Measurements from ENCODE around the gene FBXW8. TPM values are rescaled to one million over a fixed set of nuclear protein-coding genes. Genes with fewer than 3 reads are reported as not detected.

Gene FBXW8
- total RNA-seq, 3 donors from 2014 or later (not counting 1 experiment from before 2014, with no cell fraction given): 11.5 to 16.0 (median 13.5) TPM

- Histone ChIP-seq H3K4me1 (ENCODE audit: control insufficient read depth, insufficient read depth, low read length) (no peaks in the 10 kb centered on the region), H3K27ac (ENCODE audit: low read length) (no peak overlapping the region), H3K27me3 (ENCODE audit: control insufficient read depth, insufficient read depth, low read length) (no peaks in the 10 kb centered on the region), H3K36me3 (ENCODE audit: control insufficient read depth, insufficient read depth, low read length) (no peaks in the 10 kb centered on the region), H3K9me3 (ENCODE audit: control insufficient read depth, insufficient read depth, low read length) (no peaks in the 10 kb centered on the region), H3K4me3 (ENCODE audit: low read length) (no peak overlapping the region)
- no peak for DNase-seq
- no peak for TF ChIP-seq CTCF (IDR thresholded peaks at IDR 0.05)
- H3K9me3 Mint-ChIP-seq: no peaks in the 10 kb centered on the region
- H3K36me3 Mint-ChIP-seq: peaks cover 5% of the 10 kb centered on the region
- 95% methylated on average over 10 of the region's 10 CpGs for WGBS (ENCODE audit: insufficient coverage)
- intact Hi-C loops (cut with micrococcal nuclease): no loop called here
- no peak overlapping the region for H3K27ac Mint-ChIP-seq
- ATAC-seq: no peak
- no peaks in the 10 kb centered on the region for H3K27me3 Mint-ChIP-seq (ENCODE audit: low read depth in 2 of 2)
- peaks cover 0 to 2% of the 10 kb centered on the region in 2 donors for H3K4me1 Mint-ChIP-seq
- no peak overlapping the region for H3K4me3 Mint-ChIP-seq
Observed at GRCh38 chr12:116982791-116983411, 72.2 kb downstream of the FBXW8 start.

- Histone ChIP-seq H3K27me3 (ENCODE audit: control insufficient read depth, insufficient read depth, low read length) (no peaks in the 10 kb centered on the region), H3K4me3 (ENCODE audit: low read length) (no peak overlapping the region), H3K36me3 (ENCODE audit: control insufficient read depth, insufficient read depth, low read length) (no peaks in the 10 kb centered on the region), H3K27ac (ENCODE audit: low read length) (no peak overlapping the region), H3K9me3 (ENCODE audit: control insufficient read depth, insufficient read depth, low read length) (no peaks in the 10 kb centered on the region), H3K4me1 (ENCODE audit: control insufficient read depth, insufficient read depth, low read length) (no peaks in the 10 kb centered on the region)
- no peak for ATAC-seq
- Mint-ChIP-seq H3K36me3 (peaks cover 5% of the 10 kb centered on the region), H3K4me3 (no peak overlapping the region), H3K27ac (no peak overlapping the region), H3K4me1 (no peaks in the 10 kb centered on the region), H3K9me3 (no peaks in the 10 kb centered on the region), H3K27me3 (ENCODE audit: low read depth in 2 of 2) (no peaks in the 10 kb centered on the region)
- WGBS (ENCODE audit: insufficient coverage): 73% methylated on average over 5 of the region's 5 CpGs
- no peak for TF ChIP-seq CTCF (IDR thresholded peaks at IDR 0.05)
- DNase-seq: no peak
- intact Hi-C loops (cut with micrococcal nuclease): no loop called here
Observed at GRCh38 chr12:116984098-116984497, 73.3 kb downstream of the FBXW8 start.

- H3K9me3 ChIP-seq (ENCODE audit: control insufficient read depth, insufficient read depth, low read length): no peaks in the 10 kb centered on the region
- Mint-ChIP-seq H3K4me1 (no peaks in the 10 kb centered on the region), H3K9me3 (no peaks in the 10 kb centered on the region), H3K27ac (no peak overlapping the region), H3K36me3 (no peaks in the 10 kb centered on the region), H3K27me3 (ENCODE audit: low read depth in 2 of 2) (no peaks in the 10 kb centered on the region), H3K4me3 (no peak overlapping the region)
- no peak for TF ChIP-seq CTCF (IDR thresholded peaks at IDR 0.05)
- intact Hi-C loops (cut with micrococcal nuclease): no loop called here
- H3K4me3 ChIP-seq (ENCODE audit: low read length): no peak overlapping the region
- H3K36me3 ChIP-seq (ENCODE audit: control insufficient read depth, insufficient read depth, low read length): peaks cover 4% of the 10 kb centered on the region
- no peaks in the 10 kb centered on the region for H3K27me3 ChIP-seq (ENCODE audit: control insufficient read depth, insufficient read depth, low read length)
- H3K27ac ChIP-seq (ENCODE audit: low read length): no peak overlapping the region
- H3K4me1 ChIP-seq (ENCODE audit: control insufficient read depth, insufficient read depth, low read length): no peaks in the 10 kb centered on the region
- ATAC-seq (no peak), DNase-seq (no peak)
Observed at GRCh38 chr12:116990329-116990728, 79.6 kb downstream of the FBXW8 start.
